HEK293 (cell line): ENCODE data around the gene SLC7A1.

Source experiments
- ATF2 ChIP-seq: fragments of 450-650 bp; formaldehyde crosslinking; IDR thresholded peaks from 2 replicates; pipeline ENCODE4 v1.5.1; 2016; ENCODE audit warnings: missing biosample characterization, missing genetic modification characterization, low read depth
- CTCF ChIP-seq: fragments of 450-650 bp; formaldehyde crosslinking; IDR thresholded peaks from 2 replicates; pipeline ENCODE4 v1.5.1; 2016; ENCODE audit warnings: missing biosample characterization, missing genetic modification characterization
- MZF1 ChIP-seq: fragments of 450-650 bp; formaldehyde crosslinking; IDR thresholded peaks from 2 replicates; pipeline ENCODE4 v1.5.1; 2017; ENCODE audit warnings: missing biosample characterization, missing genetic modification characterization, borderline replicate concordance
- PRDM4 ChIP-seq: fragments of 450-650 bp; formaldehyde crosslinking; IDR thresholded peaks from 2 replicates; pipeline ENCODE4 v1.5.1; 2017; ENCODE audit warnings: missing biosample characterization, missing genetic modification characterization
- REST ChIP-seq: fragments of 450-650 bp; formaldehyde crosslinking; IDR thresholded peaks from 2 replicates; pipeline ENCODE4 v1.5.1; 2016; ENCODE audit warnings: missing biosample characterization, missing genetic modification characterization
- SP7 ChIP-seq: fragments of 450-650 bp; formaldehyde crosslinking; IDR thresholded peaks from 2 replicates; pipeline ENCODE4 v1.5.1; 2016; ENCODE audit warnings: missing biosample characterization, missing genetic modification characterization
- ZNF169 ChIP-seq: fragments of 450-650 bp; formaldehyde crosslinking; IDR thresholded peaks from 2 replicates; pipeline ENCODE4 v1.5.1; 2016; ENCODE audit warnings: missing biosample characterization, missing genetic modification characterization
- ZNF2 ChIP-seq: fragments of 450-650 bp; formaldehyde crosslinking; IDR thresholded peaks from 2 replicates; pipeline ENCODE4 v1.5.1; 2016; ENCODE audit warnings: missing biosample characterization, missing genetic modification characterization
- ZNF211 ChIP-seq: fragments of 450-650 bp; formaldehyde crosslinking; IDR thresholded peaks from 2 replicates; pipeline ENCODE4 v1.5.1; 2016; ENCODE audit warnings: low read depth, missing biosample characterization, missing genetic modification characterization
- ZNF292 ChIP-seq: fragments of 450-650 bp; formaldehyde crosslinking; IDR thresholded peaks from 2 replicates; pipeline ENCODE4 v1.5.1; 2016; ENCODE audit warnings: low read depth, missing biosample characterization, missing genetic modification characterization, borderline replicate concordance
- ZNF580 ChIP-seq: fragments of 450-650 bp; formaldehyde crosslinking; IDR thresholded peaks from 2 replicates; pipeline ENCODE4 v1.5.1; 2016; ENCODE audit warnings: missing biosample characterization, missing genetic modification characterization
- ZNF623 ChIP-seq: fragments of 450-650 bp; formaldehyde crosslinking; IDR thresholded peaks from 2 replicates; pipeline ENCODE4 v1.5.1; 2016; ENCODE audit warnings: missing biosample characterization, missing genetic modification characterization
- ZNF701 ChIP-seq: fragments of 450-650 bp; formaldehyde crosslinking; IDR thresholded peaks from 2 replicates; pipeline ENCODE4 v1.5.1; 2016; ENCODE audit warnings: missing biosample characterization, missing genetic modification characterization
- ZNF777 ChIP-seq: fragments of 450-650 bp; formaldehyde crosslinking; IDR thresholded peaks from 2 replicates; pipeline ENCODE4 v1.5.1; 2017; ENCODE audit warnings: missing biosample characterization, missing genetic modification characterization, borderline replicate concordance

- TF ChIP-seq CTCF (tag by site-specific recombination): no peak
- TF ChIP-seq ZNF580 (tag by site-specific recombination): no peak
- no peak for TF ChIP-seq ZNF777 (tag by site-specific recombination)
- TF ChIP-seq ZNF169 (tag by site-specific recombination): no peak
- TF ChIP-seq ZNF701: no peak
- TF ChIP-seq ZNF292 (tag by site-specific recombination): no peak
- no peak for TF ChIP-seq SP7 (tag by site-specific recombination)
- TF ChIP-seq ZNF623 (tag by site-specific recombination): no peak
- TF ChIP-seq PRDM4 (tag by site-specific recombination): no peak
- no peak for TF ChIP-seq REST (tag by site-specific recombination)
- no peak for TF ChIP-seq ZNF2 (tag by site-specific recombination)
- no peak for TF ChIP-seq ATF2
- no peak for TF ChIP-seq ZNF211
- TF ChIP-seq MZF1 (tag by site-specific recombination): no peak
Measured at GRCh38 chr13:29502391-29503008, 93.0 kb downstream of the SLC7A1 start.
